IPS-NIHi7 (cell line): ENCODE results near the gene SPRYD3.
"Not testable (repeated sequence)": the region's sequence is repeated elsewhere in the genome, so short reads cannot be mapped to it uniquely, and the experiment has no call there.

Source experiments
- DNase-seq: peaks from one replicate; pipeline ENCODE4 v3.0.0; 2012; ENCODE audit warnings: mixed read lengths; ENCODE audit errors: extremely low spot score

Gene SPRYD3

GRCh38 chr12:53101931-53102781, 23.0 kb upstream of the SPRYD3 start:
- no peak for DNase-seq

- DNase-seq: no peak
These were observed 22.1 kb upstream of the SPRYD3 start for GRCh38 chr12:53101266-53101665.

GRCh38 chr12:53100466-53101151, 21.4 kb upstream of the SPRYD3 start:
- DNase-seq: no peak

- peak; percentile 92 for DNase-seq
These were observed 20.1 kb upstream of the SPRYD3 start for GRCh38 chr12:53099071-53099882.

- no peak for DNase-seq
These were observed 19.3 kb upstream of the SPRYD3 start for GRCh38 chr12:53098354-53098981.

GRCh38 chr12:53097564-53098353, 18.6 kb upstream of the SPRYD3 start, which contains the start of gene IGFBP6:
IGFBP6 (plus strand) TSS chr12:53097667; CDS start chr12:53097718, 51 bp downstream.
- DNase-seq: peak; percentile 47

- peak; percentile 39 for DNase-seq
These were observed 18.0 kb upstream of the SPRYD3 start for GRCh38 chr12:53097207-53097563.

- DNase-seq: no peak
These were observed 17.6 kb upstream of the SPRYD3 start for GRCh38 chr12:53096759-53097158.

- peak; percentile 50 for DNase-seq
These were observed 17.0 kb upstream of the SPRYD3 start for GRCh38 chr12:53096089-53096741.

GRCh38 chr12:53095596-53095895, 16.4 kb upstream of the SPRYD3 start:
- DNase-seq: not testable (repeated sequence)

- not testable (repeated sequence) for DNase-seq
These were observed 15.8 kb upstream of the SPRYD3 start for GRCh38 chr12:53094796-53095595.

- DNase-seq: peak; percentile 5
These were observed 15.2 kb upstream of the SPRYD3 start for GRCh38 chr12:53094394-53094787.

GRCh38 chr12:53093777-53094393, 14.7 kb upstream of the SPRYD3 start:
- no peak for DNase-seq

- no peak for DNase-seq
These were observed 12.6 kb upstream of the SPRYD3 start for GRCh38 chr12:53091756-53092155.

- no peak for DNase-seq
These were observed 11.4 kb upstream of the SPRYD3 start for GRCh38 chr12:53090554-53090953.

- no peak for DNase-seq
These were observed 10.9 kb upstream of the SPRYD3 start for GRCh38 chr12:53090105-53090504.

GRCh38 chr12:53086361-53086760, 7.2 kb upstream of the SPRYD3 start:
- DNase-seq: no peak

- no peak for DNase-seq
These were observed 3.5 kb upstream of the SPRYD3 start for GRCh38 chr12:53082637-53083175.
